ENCODE results near the gene CACNA2D3. TPM values are rescaled to one million over a fixed set of nuclear protein-coding genes. Genes with fewer than 3 reads are reported as not detected.

The CACNA2D3 gene
- total and polyA plus RNA-seq, 4 experiments from 2014 or later: not detected

- no peak overlapping the region for H3K27ac ChIP-seq (ENCODE audit: low read depth, low read length)
- Mint-ChIP-seq H3K4me1 (no peaks in the 10 kb centered on the region), H3K9me3 (peaks cover 0 to 7% (median 3%) of the 10 kb centered on the region in 8 donors), H3K27me3 (no peaks in the 10 kb centered on the region), H3K27ac (no peak overlapping the region), H3K36me3 (no peaks in the 10 kb centered on the region), H3K4me3 (peak overlapping the region in 1 of 8 donors; percentile 8)
- H3K4me1 ChIP-seq (ENCODE audit: insufficient read depth, low read length): no peaks in the 10 kb centered on the region
- intact Hi-C loops (cut with micrococcal nuclease): no loop called here
- H3K4me3 ChIP-seq (ENCODE audit: low read length in 2 of 2): no peak overlapping the region
- no peaks in the 10 kb centered on the region for H3K36me3 ChIP-seq (ENCODE audit: insufficient read depth, low read length)
- POLR2A ChIA-PET (ENCODE audit: partially characterized antibody): no interaction called here
- DNase-seq: no peak
- CTCF ChIA-PET (ENCODE audit: partially characterized antibody): no interaction called here
- no peaks in the 10 kb centered on the region for H3K27me3 ChIP-seq (ENCODE audit: insufficient read depth, low read length)
- no peaks in the 10 kb centered on the region for H3K9me3 ChIP-seq (ENCODE audit: control insufficient read depth in 1 of 2, low read length in 2 of 2)
Observed at GRCh38 chr3:54360320-54360719, 238.0 kb downstream of the CACNA2D3 start.

GRCh38 chr3:54361746-54362283 lies 239.5 kb downstream of the CACNA2D3 start:
- no peak overlapping the region for H3K4me3 ChIP-seq (ENCODE audit: low read length in 2 of 2)
- Mint-ChIP-seq H3K4me1 (no peaks in the 10 kb centered on the region), H3K4me3 (no peak overlapping the region), H3K27ac (no peak overlapping the region), H3K9me3 (peaks cover 0 to 7% (median 1%) of the 10 kb centered on the region in 8 donors), H3K27me3 (no peaks in the 10 kb centered on the region), H3K36me3 (no peaks in the 10 kb centered on the region)
- POLR2A ChIA-PET (ENCODE audit: partially characterized antibody): no interaction called here
- DNase-seq: no peak
- no peaks in the 10 kb centered on the region for H3K36me3 ChIP-seq (ENCODE audit: insufficient read depth, low read length)
- intact Hi-C loops (cut with micrococcal nuclease): no loop called here
- H3K4me1 ChIP-seq (ENCODE audit: insufficient read depth, low read length): no peaks in the 10 kb centered on the region
- CTCF ChIA-PET (ENCODE audit: partially characterized antibody): no interaction called here
- H3K27me3 ChIP-seq (ENCODE audit: insufficient read depth, low read length): no peaks in the 10 kb centered on the region
- no peaks in the 10 kb centered on the region for H3K9me3 ChIP-seq (ENCODE audit: control insufficient read depth in 1 of 2, low read length in 2 of 2)
- H3K27ac ChIP-seq (ENCODE audit: low read depth, low read length): no peak overlapping the region

GRCh38 chr3:54366007-54366750 lies 243.8 kb downstream of the CACNA2D3 start:
- H3K4me3 Mint-ChIP-seq: no peak overlapping the region
- no peak overlapping the region for H3K27ac Mint-ChIP-seq
- peaks cover 0 to 7% (median 0%) of the 10 kb centered on the region in 8 donors for H3K9me3 Mint-ChIP-seq
- no peaks in the 10 kb centered on the region for H3K9me3 ChIP-seq (ENCODE audit: control insufficient read depth in 1 of 2, low read length in 2 of 2)
- H3K27me3 ChIP-seq (ENCODE audit: insufficient read depth, low read length): no peaks in the 10 kb centered on the region
- no peaks in the 10 kb centered on the region for H3K4me1 Mint-ChIP-seq
- no peak for DNase-seq
- H3K4me3 ChIP-seq (ENCODE audit: low read length in 2 of 2): no peak overlapping the region
- ChIA-PET POLR2A (ENCODE audit: partially characterized antibody) (no interaction called here), CTCF (ENCODE audit: partially characterized antibody) (no interaction called here)
- H3K36me3 Mint-ChIP-seq: no peaks in the 10 kb centered on the region
- H3K27me3 Mint-ChIP-seq: peaks cover 2 to 3% of the 10 kb centered on the region in 2 donors
- H3K36me3 ChIP-seq (ENCODE audit: insufficient read depth, low read length): no peaks in the 10 kb centered on the region
- intact Hi-C loops (cut with micrococcal nuclease): no loop called here
- H3K4me1 ChIP-seq (ENCODE audit: insufficient read depth, low read length): no peaks in the 10 kb centered on the region
- H3K27ac ChIP-seq (ENCODE audit: low read depth, low read length): no peak overlapping the region

GRCh38 chr3:54366839-54367238 lies 244.5 kb downstream of the CACNA2D3 start:
- peaks cover 2 to 3% of the 10 kb centered on the region in 2 donors for H3K27me3 Mint-ChIP-seq
- intact Hi-C loops (cut with micrococcal nuclease): no loop called here
- H3K4me3 ChIP-seq (ENCODE audit: low read length in 2 of 2): no peak overlapping the region
- H3K27ac ChIP-seq (ENCODE audit: low read depth, low read length): no peak overlapping the region
- H3K36me3 Mint-ChIP-seq: no peaks in the 10 kb centered on the region
- peaks cover 0 to 7% (median 0%) of the 10 kb centered on the region in 8 donors for H3K9me3 Mint-ChIP-seq
- no peak for DNase-seq
- no peak overlapping the region for H3K4me3 Mint-ChIP-seq
- no peaks in the 10 kb centered on the region for H3K9me3 ChIP-seq (ENCODE audit: control insufficient read depth in 1 of 2, low read length in 2 of 2)
- no peak overlapping the region for H3K27ac Mint-ChIP-seq
- CTCF ChIA-PET (ENCODE audit: partially characterized antibody): no interaction called here
- no peaks in the 10 kb centered on the region for H3K4me1 Mint-ChIP-seq
- H3K27me3 ChIP-seq (ENCODE audit: insufficient read depth, low read length): no peaks in the 10 kb centered on the region
- POLR2A ChIA-PET (ENCODE audit: partially characterized antibody): no interaction called here
- no peaks in the 10 kb centered on the region for H3K36me3 ChIP-seq (ENCODE audit: insufficient read depth, low read length)
- H3K4me1 ChIP-seq (ENCODE audit: insufficient read depth, low read length): no peaks in the 10 kb centered on the region

GRCh38 chr3:54372232-54372631 lies 249.9 kb downstream of the CACNA2D3 start:
- Mint-ChIP-seq H3K4me1 (no peaks in the 10 kb centered on the region), H3K27ac (no peak overlapping the region), H3K9me3 (peaks cover 0 to 4% (median 0%) of the 10 kb centered on the region in 8 donors), H3K27me3 (peaks cover 2 to 3% of the 10 kb centered on the region in 2 donors), H3K4me3 (no peak overlapping the region), H3K36me3 (no peaks in the 10 kb centered on the region)
- H3K4me3 ChIP-seq (ENCODE audit: low read length in 2 of 2): no peak overlapping the region
- no peaks in the 10 kb centered on the region for H3K9me3 ChIP-seq (ENCODE audit: control insufficient read depth in 1 of 2, low read length in 2 of 2)
- DNase-seq: no peak
- no peaks in the 10 kb centered on the region for H3K27me3 ChIP-seq (ENCODE audit: insufficient read depth, low read length)
- H3K27ac ChIP-seq (ENCODE audit: low read depth, low read length): no peak overlapping the region
- CTCF ChIA-PET (ENCODE audit: partially characterized antibody): no interaction called here
- intact Hi-C loops (cut with micrococcal nuclease): no loop called here
- no peaks in the 10 kb centered on the region for H3K36me3 ChIP-seq (ENCODE audit: insufficient read depth, low read length)
- no peaks in the 10 kb centered on the region for H3K4me1 ChIP-seq (ENCODE audit: insufficient read depth, low read length)
- POLR2A ChIA-PET (ENCODE audit: partially characterized antibody): no interaction called here

- no peaks in the 10 kb centered on the region for H3K9me3 ChIP-seq (ENCODE audit: control insufficient read depth in 1 of 2, low read length in 2 of 2)
- no peak overlapping the region for H3K4me3 ChIP-seq (ENCODE audit: low read length in 2 of 2)
- DNase-seq: no peak
- Mint-ChIP-seq H3K4me1 (no peaks in the 10 kb centered on the region), H3K27me3 (peaks cover 2 to 3% of the 10 kb centered on the region in 2 donors), H3K27ac (no peak overlapping the region), H3K4me3 (no peak overlapping the region), H3K36me3 (no peaks in the 10 kb centered on the region), H3K9me3 (peaks cover 0 to 4% (median 0%) of the 10 kb centered on the region in 8 donors)
- H3K36me3 ChIP-seq (ENCODE audit: insufficient read depth, low read length): no peaks in the 10 kb centered on the region
- intact Hi-C loops (cut with micrococcal nuclease): loop anchor here (1.0 kb wide), 1 partner anchor 32 kb away; no protein-coding TSS in a partner anchor
- H3K27ac ChIP-seq (ENCODE audit: low read depth, low read length): no peak overlapping the region
- H3K27me3 ChIP-seq (ENCODE audit: insufficient read depth, low read length): no peaks in the 10 kb centered on the region
- CTCF ChIA-PET (ENCODE audit: partially characterized antibody): interaction anchor here (1.0 kb wide), 1 partner anchor 9 kb away, joined by 3 read pairs; no protein-coding TSS in a partner anchor
- H3K4me1 ChIP-seq (ENCODE audit: insufficient read depth, low read length): no peaks in the 10 kb centered on the region
- POLR2A ChIA-PET (ENCODE audit: partially characterized antibody): no interaction called here
Observed at GRCh38 chr3:54374214-54374852, 252.0 kb downstream of the CACNA2D3 start.

- H3K27ac Mint-ChIP-seq: no peak overlapping the region
- DNase-seq: no peak
- H3K36me3 Mint-ChIP-seq: no peaks in the 10 kb centered on the region
- H3K4me1 Mint-ChIP-seq: no peaks in the 10 kb centered on the region
- no peak overlapping the region for H3K4me3 Mint-ChIP-seq
- Histone ChIP-seq H3K4me3 (ENCODE audit: low read length in 2 of 2) (no peak overlapping the region), H3K27me3 (ENCODE audit: insufficient read depth, low read length) (no peaks in the 10 kb centered on the region), H3K9me3 (ENCODE audit: control insufficient read depth in 1 of 2, low read length in 2 of 2) (no peaks in the 10 kb centered on the region), H3K4me1 (ENCODE audit: insufficient read depth, low read length) (no peaks in the 10 kb centered on the region), H3K36me3 (ENCODE audit: insufficient read depth, low read length) (no peaks in the 10 kb centered on the region), H3K27ac (ENCODE audit: low read depth, low read length) (no peak overlapping the region)
- ChIA-PET POLR2A (ENCODE audit: partially characterized antibody) (no interaction called here), CTCF (ENCODE audit: partially characterized antibody) (no interaction called here)
- intact Hi-C loops (cut with micrococcal nuclease): no loop called here
- H3K27me3 Mint-ChIP-seq: no peaks in the 10 kb centered on the region
- H3K9me3 Mint-ChIP-seq: peaks cover 0 to 2% (median 0%) of the 10 kb centered on the region in 8 donors
Observed at GRCh38 chr3:54376142-54376807, 253.9 kb downstream of the CACNA2D3 start.

All from CD4-positive, alpha-beta memory T cell (primary cell).